ENCODE results near the gene NF1.
"Not testable (repeated sequence)": the region's sequence is repeated elsewhere in the genome, so short reads cannot be mapped to it uniquely, and the experiment has no call there.

NF1 gene

GRCh38 chr17:31079731-31080130 is 15.0 kb upstream of the NF1 start:
- no peak for DNase-seq

- DNase-seq: no peak
Measured at GRCh38 chr17:31085563-31085962, 9.2 kb upstream of the NF1 start.

- no peak for DNase-seq
Measured at GRCh38 chr17:31089471-31089870, 5.3 kb upstream of the NF1 start.

- not testable (repeated sequence) for DNase-seq
Measured at GRCh38 chr17:31090650-31091049, 4.1 kb upstream of the NF1 start.

- no peak for DNase-seq
Measured at GRCh38 chr17:31092475-31093064, 2.2 kb upstream of the NF1 start.

- no peak for DNase-seq
Measured at GRCh38 chr17:31093866-31094599, 744 bp upstream of the NF1 start.

- peak; percentile 4 to 11 for DNase-seq
Measured at GRCh38 chr17:31095236-31096105, 694 bp downstream of the NF1 start.

GRCh38 chr17:31096106-31096436 is 1.3 kb downstream of the NF1 start:
- no peak for DNase-seq

- no peak for DNase-seq
Measured at GRCh38 chr17:31099016-31099415, 4.2 kb downstream of the NF1 start.

GRCh38 chr17:31100840-31101459 is 6.2 kb downstream of the NF1 start:
- no peak for DNase-seq

GRCh38 chr17:31101943-31102342 is 7.2 kb downstream of the NF1 start:
- no peak for DNase-seq

- DNase-seq: no peak
Measured at GRCh38 chr17:31105991-31106390, 11.2 kb downstream of the NF1 start.

GRCh38 chr17:31111183-31111582 is 16.4 kb downstream of the NF1 start:
- DNase-seq: no peak

- DNase-seq: no peak
Measured at GRCh38 chr17:31112001-31112661, 17.4 kb downstream of the NF1 start.

- not testable (repeated sequence) for DNase-seq
Measured at GRCh38 chr17:31113368-31113767, 18.6 kb downstream of the NF1 start.

- DNase-seq: no peak
Measured at GRCh38 chr17:31113939-31114338, 19.2 kb downstream of the NF1 start.

- no peak for DNase-seq
Measured at GRCh38 chr17:31114956-31115555, 20.3 kb downstream of the NF1 start.

GRCh38 chr17:31116167-31116566 is 21.4 kb downstream of the NF1 start:
- no peak for DNase-seq

GRCh38 chr17:31122746-31123145 is 28.0 kb downstream of the NF1 start:
- no peak for DNase-seq

- no peak for DNase-seq
Measured at GRCh38 chr17:31126318-31126717, 31.5 kb downstream of the NF1 start.

- DNase-seq: no peak
Measured at GRCh38 chr17:31128241-31128640, 33.5 kb downstream of the NF1 start.
